ENCODE data around the gene HEMGN.

DNA sequence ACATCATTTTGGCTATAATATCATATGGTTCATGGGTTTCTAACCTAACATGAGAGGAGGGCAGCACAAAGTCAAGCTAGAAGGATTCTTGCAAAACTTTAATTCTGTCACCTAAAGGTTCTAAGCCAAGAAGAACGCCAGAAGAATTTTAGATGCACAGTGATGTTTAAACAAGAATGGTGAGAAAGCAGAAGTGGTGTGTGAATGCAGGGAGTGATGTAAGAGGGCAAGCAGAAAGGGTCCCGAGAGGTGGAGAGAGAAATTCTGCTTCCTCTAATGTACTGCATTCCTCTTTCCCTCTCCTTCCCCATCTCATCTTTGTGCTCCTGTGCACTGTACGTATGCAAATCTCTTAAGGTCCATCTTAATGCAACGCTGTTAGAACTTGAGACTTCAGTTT lies 13.6 kb downstream of the HEMGN start:
- TF ChIP-seq EP300 (IDR thresholded peaks at IDR 0.05) = no peak
- TF ChIP-seq, protein P1, sequence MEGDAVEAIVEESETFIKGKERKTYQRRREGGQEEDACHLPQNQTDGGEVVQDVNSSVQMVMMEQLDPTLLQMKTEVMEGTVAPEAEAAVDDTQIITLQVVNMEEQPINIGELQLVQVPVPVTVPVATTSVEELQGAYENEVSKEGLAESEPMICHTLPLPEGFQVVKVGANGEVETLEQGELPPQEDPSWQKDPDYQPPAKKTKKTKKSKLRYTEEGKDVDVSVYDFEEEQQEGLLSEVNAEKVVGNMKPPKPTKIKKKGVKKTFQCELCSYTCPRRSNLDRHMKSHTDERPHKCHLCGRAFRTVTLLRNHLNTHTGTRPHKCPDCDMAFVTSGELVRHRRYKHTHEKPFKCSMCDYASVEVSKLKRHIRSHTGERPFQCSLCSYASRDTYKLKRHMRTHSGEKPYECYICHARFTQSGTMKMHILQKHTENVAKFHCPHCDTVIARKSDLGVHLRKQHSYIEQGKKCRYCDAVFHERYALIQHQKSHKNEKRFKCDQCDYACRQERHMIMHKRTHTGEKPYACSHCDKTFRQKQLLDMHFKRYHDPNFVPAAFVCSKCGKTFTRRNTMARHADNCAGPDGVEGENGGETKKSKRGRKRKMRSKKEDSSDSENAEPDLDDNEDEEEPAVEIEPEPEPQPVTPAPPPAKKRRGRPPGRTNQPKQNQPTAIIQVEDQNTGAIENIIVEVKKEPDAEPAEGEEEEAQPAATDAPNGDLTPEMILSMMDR (IDR thresholded peaks at IDR 0.05) = no peak

Measured in tibial nerve (tissue), 4 donors.